ENCODE results near the gene PARP8. TPM values are rescaled to one million over a fixed set of nuclear protein-coding genes. Genes with fewer than 3 reads are reported as not detected.

PARP8 gene
- total and polyA plus RNA-seq, 2 of the 8 experiments (the other 6 are each of a cell fraction or from before 2014, with no cell fraction given), result 16.6 to 30.6 TPM

DNA sequence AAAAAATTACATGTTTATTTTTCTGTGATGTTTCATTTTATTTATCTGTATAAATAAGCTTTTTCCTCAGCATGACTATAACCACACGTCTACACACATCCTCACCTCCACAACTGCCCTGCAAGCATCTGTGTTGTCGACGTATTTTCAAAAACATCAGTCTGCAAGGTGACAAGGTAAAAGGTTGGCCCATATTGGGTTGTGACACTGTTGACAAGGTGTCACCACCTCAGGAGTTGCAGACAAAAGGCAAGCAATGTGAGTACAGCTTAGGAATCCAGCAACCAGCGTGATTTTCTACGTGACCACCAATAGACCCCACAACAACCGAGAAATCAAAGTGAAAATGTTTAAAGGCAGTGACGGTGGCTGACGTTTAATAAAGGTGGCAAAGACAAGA lies 187.6 kb downstream of the PARP8 start:
- H2BK120ac ChIP-seq (replicated peaks; ENCODE audit: low read depth, low read length), result no peak overlapping the region
- no peaks in the 10 kb centered on the region for H3K4me1 ChIP-seq (replicated peaks in 1 of 4; ENCODE audit: control insufficient read depth in 3 of 4, insufficient read depth in 4 of 4, low read length in 3 of 4)
- no peak overlapping the region for H3K18ac ChIP-seq (ENCODE audit: extremely low read depth, low read length)
- ChIA-PET CTCF (ENCODE audit: partially characterized antibody) (no interaction called here), POLR2A (ENCODE audit: partially characterized antibody) (no interaction called here)
- H2BK20ac ChIP-seq (ENCODE audit: low read length), result no peak overlapping the region
- H3K4ac ChIP-seq (replicated peaks; ENCODE audit: insufficient read length, low read depth, low read length), result no peak overlapping the region
- no peak overlapping the region for H2BK12ac ChIP-seq (ENCODE audit: low read depth, low read length)
- WGBS, 2 experiments (ENCODE audit: extremely low coverage in 1 of 2, insufficient coverage in 1 of 2, insufficient read length in 1 of 2, insufficient replicate concordance in 2 of 2, low coverage in 1 of 2, low lambda C conversion rate in 2 of 2, missing lambda C conversion rate in 1 of 2), result 92% methylated on average over 8 of the region's 8 CpGs; no CpG with 5 or more reads in 1 of the 2 experiments
- H3K27me3 ChIP-seq (replicated peaks in 1 of 4; ENCODE audit: control insufficient read depth in 3 of 4, extremely low read depth in 1 of 4, insufficient read depth in 3 of 4, low read length in 3 of 4), result no peaks in the 10 kb centered on the region
- H3K56ac ChIP-seq (replicated peaks; ENCODE audit: insufficient read length, low read depth, low read length), result no peak overlapping the region
- H2AFZ ChIP-seq (ENCODE audit: low read length), result no peak overlapping the region
- no peak overlapping the region for H2BK5ac ChIP-seq (ENCODE audit: low read depth, low read length)
- H4K8ac ChIP-seq (ENCODE audit: extremely low read depth, insufficient read depth, low read length), result no peak overlapping the region
- no peaks in the 10 kb centered on the region for H3K79me1 ChIP-seq (ENCODE audit: low read depth, low read length)
- no peak overlapping the region for H4K91ac ChIP-seq (replicated peaks; ENCODE audit: insufficient read length, low read length)
- H3K4me3 ChIP-seq (ENCODE audit: extremely low read depth in 1 of 4, insufficient read depth in 2 of 4, low read depth in 3 of 4, low read length in 4 of 4), result no peak overlapping the region
- no peak overlapping the region for H2AK5ac ChIP-seq (ENCODE audit: low read depth, low read length)
- H3K23me2 ChIP-seq (ENCODE audit: low read depth, low read length), result no peaks in the 10 kb centered on the region; the same call in 1 of the 2 replicates
- DNase-seq (ENCODE audit: low read depth in 1 of 2, low spot score in 2 of 2) (no peak), FAIRE-seq (no peak)
- H3K79me2 ChIP-seq (ENCODE audit: control insufficient read depth in 1 of 2, insufficient read depth in 2 of 2, low read length in 2 of 2), result no peaks in the 10 kb centered on the region
- H2BK15ac ChIP-seq (ENCODE audit: low read length), result no peak overlapping the region
- no peak overlapping the region for H4K5ac ChIP-seq (ENCODE audit: insufficient read length, low read depth, low read length)
- H4K20me1 ChIP-seq (replicated peaks in 1 of 2; ENCODE audit: control insufficient read depth in 1 of 2, insufficient read depth in 2 of 2, low read length in 2 of 2), result no peaks in the 10 kb centered on the region
- no peak overlapping the region for H3K27ac ChIP-seq (ENCODE audit: low read depth, low read length)
- no peak overlapping the region for H3K9ac ChIP-seq (replicated peaks in 1 of 4; ENCODE audit: extremely low read depth in 1 of 4, low read depth in 3 of 4, low read length in 3 of 4)
- H3K9me3 ChIP-seq (ENCODE audit: insufficient read depth in 2 of 2, low read depth in 1 of 2, low read length in 1 of 2), result no peaks in the 10 kb centered on the region
- no peak overlapping the region for H3K4me2 ChIP-seq (ENCODE audit: insufficient read depth in 1 of 2, low read depth in 2 of 2, low read length in 2 of 2)
- no peaks in the 10 kb centered on the region for H3K36me3 ChIP-seq (ENCODE audit: control insufficient read depth in 2 of 4, insufficient read depth in 4 of 4, low read length in 3 of 4)
- H3K14ac ChIP-seq (ENCODE audit: insufficient read length), result no peak overlapping the region
- no peak overlapping the region for H3K23ac ChIP-seq (ENCODE audit: insufficient read length)
- TF ChIP-seq ZNF274 (IDR thresholded peaks at IDR 0.05; ENCODE audit: borderline replicate concordance, extremely low read depth, low read length) (no peak), SP4 (IDR thresholded peaks at IDR 0.05; ENCODE audit: low read length) (no peak), CBX5 (IDR thresholded peaks at IDR 0.05; ENCODE audit: low read depth, low read length) (no peak), SIRT6 (IDR thresholded peaks at IDR 0.05; ENCODE audit: low read length) (no peak), NRF1 (IDR thresholded peaks at IDR 0.05; ENCODE audit: low read depth, low read length) (no peak), EGR1 (IDR thresholded peaks at IDR 0.05; ENCODE audit: borderline replicate concordance, low read depth, low read length) (no peak), CTBP2 (IDR thresholded peaks at IDR 0.05; ENCODE audit: borderline replicate concordance, insufficient read depth, insufficient read length, low read length) (no peak), ATF3 (IDR thresholded peaks at IDR 0.05; ENCODE audit: insufficient read depth, low read depth, low read length) (no peak), SIN3A (conservative IDR thresholded peaks at IDR 0.05 in 1 of 2, IDR thresholded peaks at IDR 0.05 in 1 of 2; ENCODE audit: low read depth in 1 of 2, low read length in 2 of 2) (no peak), POU5F1 (IDR thresholded peaks at IDR 0.05; ENCODE audit: low read depth, low read length) (no peak), TAF1 (IDR thresholded peaks at IDR 0.05; ENCODE audit: low read depth, low read length) (no peak), CHD1 (IDR thresholded peaks at IDR 0.05; ENCODE audit: low read depth, low read length) (no peak), TBP (IDR thresholded peaks at IDR 0.05; ENCODE audit: low read depth, low read length) (no peak)
- TF ChIP-seq, protein P1, sequence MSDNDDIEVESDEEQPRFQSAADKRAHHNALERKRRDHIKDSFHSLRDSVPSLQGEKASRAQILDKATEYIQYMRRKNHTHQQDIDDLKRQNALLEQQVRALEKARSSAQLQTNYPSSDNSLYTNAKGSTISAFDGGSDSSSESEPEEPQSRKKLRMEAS (IDR thresholded peaks at IDR 0.05), result no peak

Measured in H1 (cell line).